GM12878 (cell line): ENCODE measurements around the gene KRTAP2-4.

ENCODE experiments used
- CBX5 ChIP-seq: sonication (generic); IDR thresholded peaks from 2 replicates; pipeline ENCODE4 v1.6.1; 2016; ENCODE audit warnings: low read depth, moderate library complexity, mild to moderate bottlenecking, inconsistent platforms
- POLR2A ChIP-seq: IDR thresholded peaks from 2 replicates; pipeline ENCODE4 v1.6.1; 2011; ENCODE audit warnings: low read depth, mild to moderate bottlenecking, low read length
- TF ChIP-seq, protein P1 (sequence below), 3 experiments: IDR thresholded peaks in 2 of 3; conservative IDR thresholded peaks in 1 of 3; 2 replicates each; pipeline ENCODE4 v1.5.1; 2011; ENCODE audit warnings: low read depth in 3 of 3, low read length in 3 of 3, mild to moderate bottlenecking in 3 of 3, control low read depth in 2 of 3, moderate library complexity in 2 of 3, inconsistent platforms in 1 of 3, mixed read lengths in 1 of 3; ENCODE audit not compliant: control insufficient read depth in 2 of 3, insufficient read depth in 1 of 3; ENCODE audit errors: extremely low read depth in 1 of 3
- TF ChIP-seq, protein P2 (sequence below): fragments of 450-650 bp; IDR thresholded peaks from 2 replicates; pipeline ENCODE4 v1.6.1; 2017; ENCODE audit warnings: antibody characterized with exemption, mild to moderate bottlenecking, moderate library complexity

DNA sequence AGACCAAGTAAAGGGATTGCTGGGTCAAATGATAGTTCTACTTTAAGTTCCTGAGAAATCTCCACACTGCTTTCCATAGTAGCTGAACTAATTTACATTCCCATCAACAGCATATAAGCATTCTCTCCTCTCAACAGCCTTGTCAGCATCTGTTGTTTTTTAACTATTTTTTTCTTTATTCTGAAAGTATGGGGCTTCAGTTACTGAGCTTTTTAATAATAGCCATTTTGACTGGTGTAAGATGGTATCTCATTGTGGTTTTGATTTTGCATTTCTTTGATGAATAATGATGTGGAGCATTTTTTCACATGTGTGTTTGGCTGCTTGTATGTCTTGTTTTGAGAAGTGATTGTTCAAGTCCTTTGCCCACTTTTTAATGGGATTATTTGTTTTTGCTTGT, 13.1 kb downstream of the KRTAP2-4 start:
- TF ChIP-seq, protein P1, sequence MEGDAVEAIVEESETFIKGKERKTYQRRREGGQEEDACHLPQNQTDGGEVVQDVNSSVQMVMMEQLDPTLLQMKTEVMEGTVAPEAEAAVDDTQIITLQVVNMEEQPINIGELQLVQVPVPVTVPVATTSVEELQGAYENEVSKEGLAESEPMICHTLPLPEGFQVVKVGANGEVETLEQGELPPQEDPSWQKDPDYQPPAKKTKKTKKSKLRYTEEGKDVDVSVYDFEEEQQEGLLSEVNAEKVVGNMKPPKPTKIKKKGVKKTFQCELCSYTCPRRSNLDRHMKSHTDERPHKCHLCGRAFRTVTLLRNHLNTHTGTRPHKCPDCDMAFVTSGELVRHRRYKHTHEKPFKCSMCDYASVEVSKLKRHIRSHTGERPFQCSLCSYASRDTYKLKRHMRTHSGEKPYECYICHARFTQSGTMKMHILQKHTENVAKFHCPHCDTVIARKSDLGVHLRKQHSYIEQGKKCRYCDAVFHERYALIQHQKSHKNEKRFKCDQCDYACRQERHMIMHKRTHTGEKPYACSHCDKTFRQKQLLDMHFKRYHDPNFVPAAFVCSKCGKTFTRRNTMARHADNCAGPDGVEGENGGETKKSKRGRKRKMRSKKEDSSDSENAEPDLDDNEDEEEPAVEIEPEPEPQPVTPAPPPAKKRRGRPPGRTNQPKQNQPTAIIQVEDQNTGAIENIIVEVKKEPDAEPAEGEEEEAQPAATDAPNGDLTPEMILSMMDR (IDR thresholded peaks at IDR 0.05 in 2 of 3, conservative IDR thresholded peaks at IDR 0.05 in 1 of 3; ENCODE audit: control insufficient read depth in 2 of 3, extremely low read depth in 1 of 3, insufficient read depth in 1 of 3, low read depth in 3 of 3, low read length in 3 of 3), result no peak
- no peak for TF ChIP-seq POLR2A
- no peak for TF ChIP-seq CBX5
- TF ChIP-seq, protein P2, sequence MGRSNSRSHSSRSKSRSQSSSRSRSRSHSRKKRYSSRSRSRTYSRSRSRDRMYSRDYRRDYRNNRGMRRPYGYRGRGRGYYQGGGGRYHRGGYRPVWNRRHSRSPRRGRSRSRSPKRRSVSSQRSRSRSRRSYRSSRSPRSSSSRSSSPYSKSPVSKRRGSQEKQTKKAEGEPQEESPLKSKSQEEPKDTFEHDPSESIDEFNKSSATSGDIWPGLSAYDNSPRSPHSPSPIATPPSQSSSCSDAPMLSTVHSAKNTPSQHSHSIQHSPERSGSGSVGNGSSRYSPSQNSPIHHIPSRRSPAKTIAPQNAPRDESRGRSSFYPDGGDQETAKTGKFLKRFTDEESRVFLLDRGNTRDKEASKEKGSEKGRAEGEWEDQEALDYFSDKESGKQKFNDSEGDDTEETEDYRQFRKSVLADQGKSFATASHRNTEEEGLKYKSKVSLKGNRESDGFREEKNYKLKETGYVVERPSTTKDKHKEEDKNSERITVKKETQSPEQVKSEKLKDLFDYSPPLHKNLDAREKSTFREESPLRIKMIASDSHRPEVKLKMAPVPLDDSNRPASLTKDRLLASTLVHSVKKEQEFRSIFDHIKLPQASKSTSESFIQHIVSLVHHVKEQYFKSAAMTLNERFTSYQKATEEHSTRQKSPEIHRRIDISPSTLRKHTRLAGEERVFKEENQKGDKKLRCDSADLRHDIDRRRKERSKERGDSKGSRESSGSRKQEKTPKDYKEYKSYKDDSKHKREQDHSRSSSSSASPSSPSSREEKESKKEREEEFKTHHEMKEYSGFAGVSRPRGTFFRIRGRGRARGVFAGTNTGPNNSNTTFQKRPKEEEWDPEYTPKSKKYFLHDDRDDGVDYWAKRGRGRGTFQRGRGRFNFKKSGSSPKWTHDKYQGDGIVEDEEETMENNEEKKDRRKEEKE, result no peak
